HG03521 (cell line): ENCODE measurements around the gene AFMID.
"Not testable (repeated sequence)": the region's sequence is repeated elsewhere in the genome, so short reads cannot be mapped to it uniquely, and the experiment has no call there.

Experiments
- ATAC-seq: cut with Tn5 transposase; IDR thresholded peaks from one replicate; pipeline ENCODE4 v1.9.1; 2021; ENCODE audit warnings: mild to moderate bottlenecking, moderate library complexity; ENCODE audit not compliant: unreplicated experiment

The AFMID gene

GRCh38 chr17:78219396-78220150 lies 32.4 kb downstream of the AFMID start:
- no peak for ATAC-seq

DNA sequence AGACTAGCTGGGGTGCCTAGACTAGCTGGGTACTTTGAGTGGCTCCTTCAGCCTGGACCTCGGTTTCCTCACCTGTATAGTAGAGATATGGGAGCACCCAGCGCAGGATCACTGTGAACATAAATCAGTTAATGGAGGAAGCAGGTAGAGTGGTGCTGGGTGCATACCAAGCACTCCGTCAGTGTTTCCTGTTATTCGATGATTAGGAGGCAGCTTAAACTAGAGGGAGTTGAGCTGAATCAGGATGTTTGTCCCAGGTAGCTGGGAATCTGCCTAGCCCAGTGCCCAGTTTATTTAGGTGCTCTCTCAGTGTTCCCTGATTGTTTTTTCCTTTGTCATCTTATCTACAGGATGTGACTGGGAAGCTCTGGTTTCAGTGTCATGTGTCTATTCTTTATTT lies 35.9 kb downstream of the AFMID start:
- no peak for ATAC-seq

DNA sequence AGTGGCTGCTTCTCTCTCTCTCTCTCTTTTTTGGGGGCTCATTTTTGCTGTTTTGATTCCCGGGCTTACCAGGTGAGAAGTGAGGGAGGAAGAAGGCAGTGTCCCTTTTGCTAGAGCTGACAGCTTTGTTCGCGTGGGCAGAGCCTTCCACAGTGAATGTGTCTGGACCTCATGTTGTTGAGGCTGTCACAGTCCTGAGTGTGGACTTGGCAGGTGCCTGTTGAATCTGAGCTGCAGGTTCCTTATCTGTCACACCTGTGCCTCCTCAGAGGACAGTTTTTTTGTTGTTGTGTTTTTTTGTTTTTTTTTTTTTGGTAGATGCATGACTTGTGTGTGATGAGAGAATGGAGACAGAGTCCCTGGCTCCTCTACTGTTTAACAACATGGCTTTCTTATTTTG lies 36.6 kb downstream of the AFMID start:
- ATAC-seq, result no peak

DNA sequence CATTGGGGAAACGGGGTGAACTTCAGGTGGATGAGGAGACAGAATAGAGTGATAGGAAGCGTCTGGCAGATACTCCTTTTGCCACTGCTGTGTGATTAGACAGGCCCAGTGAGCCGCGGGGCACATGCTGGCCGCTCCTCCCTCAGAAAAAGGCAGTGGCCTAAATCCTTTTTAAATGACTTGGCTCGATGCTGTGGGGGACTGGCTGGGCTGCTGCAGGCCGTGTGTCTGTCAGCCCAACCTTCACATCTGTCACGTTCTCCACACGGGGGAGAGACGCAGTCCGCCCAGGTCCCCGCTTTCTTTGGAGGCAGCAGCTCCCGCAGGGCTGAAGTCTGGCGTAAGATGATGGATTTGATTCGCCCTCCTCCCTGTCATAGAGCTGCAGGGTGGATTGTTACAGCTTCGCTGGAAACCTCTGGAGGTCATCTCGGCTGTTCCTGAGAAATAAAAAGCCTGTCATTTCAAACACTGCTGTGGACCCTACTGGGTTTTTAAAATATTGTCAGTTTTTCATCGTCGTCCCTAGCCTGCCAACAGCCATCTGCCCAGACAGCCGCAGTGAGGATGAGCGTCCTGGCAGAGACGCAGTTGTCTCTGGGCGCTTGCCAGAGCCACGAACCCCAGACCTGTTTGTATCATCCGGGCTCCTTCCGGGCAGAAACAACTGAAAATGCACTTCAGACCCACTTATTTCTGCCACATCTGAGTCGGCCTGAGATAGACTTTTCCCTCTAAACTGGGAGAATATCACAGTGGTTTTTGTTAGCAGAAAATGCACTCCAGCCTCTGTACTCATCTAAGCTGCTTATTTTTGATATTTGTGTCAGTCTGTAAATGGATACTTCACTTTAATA lies 37.3 kb downstream of the AFMID start:
- ATAC-seq, result no peak

DNA sequence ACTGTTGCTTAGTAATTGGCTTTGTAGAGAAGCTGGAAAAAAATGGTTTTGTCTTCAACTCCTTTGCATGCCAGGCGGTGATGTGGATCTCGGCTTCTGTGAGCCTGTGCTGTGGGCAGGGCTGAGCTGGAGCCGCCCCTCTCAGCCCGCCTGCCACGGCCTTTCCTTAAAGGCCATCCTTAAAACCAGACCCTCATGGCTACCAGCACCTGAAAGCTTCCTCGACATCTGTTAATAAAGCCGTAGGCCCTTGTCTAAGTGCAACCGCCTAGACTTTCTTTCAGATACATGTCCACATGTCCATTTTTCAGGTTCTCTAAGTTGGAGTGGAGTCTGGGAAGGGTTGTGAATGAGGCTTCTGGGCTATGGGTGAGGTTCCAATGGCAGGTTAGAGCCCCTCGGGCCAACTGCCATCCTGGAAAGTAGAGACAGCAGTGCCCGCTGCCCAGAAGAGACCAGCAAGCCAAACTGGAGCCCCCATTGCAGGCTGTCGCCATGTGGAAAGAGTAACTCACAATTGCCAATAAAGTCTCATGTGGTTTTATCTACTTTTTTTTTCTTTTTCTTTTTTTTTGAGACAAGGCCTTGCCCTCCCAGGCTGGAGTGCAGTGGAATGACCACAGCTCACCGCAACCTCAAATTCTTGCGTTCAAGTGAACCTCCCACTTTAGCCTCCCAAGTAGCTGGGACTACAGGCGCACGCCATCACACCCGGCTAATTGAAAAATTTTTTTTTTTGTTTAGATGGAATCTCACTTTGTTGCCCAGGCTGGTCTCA lies 38.1 kb downstream of the AFMID start:
- ATAC-seq, result no peak

- no peak for ATAC-seq
Observed at GRCh38 chr17:78226055-78226758, 39.0 kb downstream of the AFMID start.

DNA sequence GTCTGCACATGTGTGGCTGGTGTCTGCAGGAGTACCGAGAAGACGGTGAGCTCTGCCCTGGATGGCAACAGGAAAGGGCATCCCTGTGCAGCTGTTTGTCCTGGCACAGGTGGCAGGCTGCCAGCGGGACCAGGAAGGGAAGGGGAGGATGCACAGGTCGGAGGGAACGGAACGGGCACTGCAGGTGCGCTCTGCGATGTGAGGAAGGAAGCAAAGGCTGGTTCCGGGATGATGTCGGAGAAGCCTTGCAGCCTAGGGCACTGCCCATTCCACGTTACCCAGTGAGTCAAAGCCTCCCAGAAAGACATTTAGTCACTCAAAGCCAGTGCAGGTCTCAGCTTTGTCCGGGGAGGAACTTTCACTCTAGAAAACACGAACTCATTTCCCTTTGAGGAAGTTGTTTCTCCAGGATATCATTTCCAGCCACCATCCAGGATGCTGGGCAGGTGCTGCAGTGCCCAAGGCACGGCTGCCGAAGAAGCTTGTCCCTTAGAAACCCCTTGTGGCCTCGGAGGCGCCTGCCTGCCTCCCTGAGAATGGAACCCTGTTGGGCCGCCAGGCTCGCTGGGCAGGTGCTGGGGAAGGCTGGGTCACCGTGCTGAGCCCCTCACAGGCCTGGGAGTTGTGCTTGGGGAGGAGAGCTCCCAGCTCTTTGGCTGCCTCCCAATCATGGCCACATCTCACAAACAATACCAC lies 39.7 kb downstream of the AFMID start:
- no peak for ATAC-seq

- ATAC-seq, result no peak
Observed at GRCh38 chr17:78227455-78227916, 40.3 kb downstream of the AFMID start.

DNA sequence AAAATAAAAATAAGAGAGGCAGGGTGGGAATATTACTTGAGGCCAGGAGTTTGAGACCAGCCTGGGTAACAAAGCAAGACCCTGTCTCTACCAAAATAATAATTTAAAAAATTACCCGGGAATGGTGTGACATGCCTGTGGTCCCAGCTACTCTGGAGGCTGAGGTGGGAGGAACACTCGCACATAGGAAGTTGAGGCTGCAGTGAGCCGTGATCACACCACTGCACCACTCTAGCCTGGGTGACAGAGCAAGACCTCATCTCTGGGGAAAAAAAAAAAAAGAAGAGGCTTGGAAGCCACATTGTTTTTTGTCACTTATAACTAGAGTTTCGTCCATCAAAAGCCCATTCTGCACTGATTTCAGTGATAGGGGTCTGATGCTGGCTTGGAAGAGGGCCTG lies 41.0 kb downstream of the AFMID start:
- no peak for ATAC-seq

- ATAC-seq, result no peak
Observed at GRCh38 chr17:78230252-78230962, 43.2 kb downstream of the AFMID start.

DNA sequence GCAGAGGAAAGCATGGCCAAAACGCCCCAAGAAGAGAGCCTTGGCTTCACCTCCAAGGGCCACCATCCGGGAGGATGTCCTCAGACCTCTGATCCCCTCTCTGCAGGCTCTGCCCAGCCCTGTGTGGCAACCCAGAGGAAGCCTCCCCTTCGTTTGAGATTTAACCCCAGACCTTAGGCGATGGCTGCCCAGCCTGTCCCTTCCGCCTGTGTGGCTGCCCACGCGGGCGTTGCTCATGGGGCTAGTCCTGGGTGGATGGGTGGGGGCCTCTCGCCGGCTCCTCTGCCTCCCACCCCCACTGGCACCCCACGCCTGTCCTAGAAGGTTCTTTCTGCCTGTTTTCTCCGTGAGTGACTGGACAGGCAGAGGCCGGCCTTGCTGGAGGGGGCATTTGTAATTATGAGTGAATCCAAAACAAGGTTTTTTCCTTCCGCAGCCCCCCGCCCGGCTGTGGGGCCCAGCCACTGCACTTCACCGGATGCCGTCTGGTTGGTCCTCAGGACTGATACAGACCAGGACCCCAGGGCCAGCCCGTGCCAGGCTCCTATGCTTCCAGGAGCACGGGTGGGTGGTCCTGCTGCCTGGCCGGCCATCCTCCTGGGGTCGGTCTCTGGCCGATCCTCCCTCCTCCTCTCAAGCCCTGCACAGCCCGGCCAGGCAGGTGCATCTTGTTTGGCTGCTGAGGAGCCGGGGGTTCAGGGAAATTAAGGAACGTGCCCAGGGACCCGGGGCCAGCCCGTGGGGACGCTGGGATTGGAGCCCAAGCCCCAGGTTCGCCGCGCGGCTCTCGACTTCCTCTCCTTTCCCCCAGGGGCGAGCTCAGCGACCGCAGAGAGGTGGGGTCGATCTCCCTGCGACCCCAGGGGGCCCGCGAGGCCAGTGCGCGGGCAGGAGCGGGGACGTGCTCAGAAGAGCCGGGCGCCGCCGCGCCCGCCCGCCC lies 44.1 kb downstream of the AFMID start, which contains the start of gene TMEM235:
TSS of gene TMEM235 (plus strand) at position 636 of the 940 bp plus-strand sequence. CDS start 393 bp downstream, outside the sequence.
- no peak for ATAC-seq

- no peak for ATAC-seq
Observed at GRCh38 chr17:78231991-78232858, 45.1 kb downstream of the AFMID start.

DNA sequence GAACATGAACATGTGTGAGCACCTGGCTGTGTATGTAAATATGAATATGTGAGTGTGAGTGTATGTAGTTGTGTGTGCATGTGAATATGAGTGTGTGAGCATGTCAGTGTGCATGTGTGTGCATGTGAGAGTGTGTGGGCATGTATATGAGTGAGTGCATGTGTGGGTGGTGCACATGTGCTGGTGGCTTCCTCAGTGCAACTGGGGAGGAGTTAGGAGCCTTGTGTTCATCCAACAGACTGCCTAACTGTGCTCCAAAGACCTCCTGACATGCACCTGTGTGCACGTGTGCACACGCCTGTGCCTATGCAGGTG lies 45.7 kb downstream of the AFMID start:
- ATAC-seq, result no peak

DNA sequence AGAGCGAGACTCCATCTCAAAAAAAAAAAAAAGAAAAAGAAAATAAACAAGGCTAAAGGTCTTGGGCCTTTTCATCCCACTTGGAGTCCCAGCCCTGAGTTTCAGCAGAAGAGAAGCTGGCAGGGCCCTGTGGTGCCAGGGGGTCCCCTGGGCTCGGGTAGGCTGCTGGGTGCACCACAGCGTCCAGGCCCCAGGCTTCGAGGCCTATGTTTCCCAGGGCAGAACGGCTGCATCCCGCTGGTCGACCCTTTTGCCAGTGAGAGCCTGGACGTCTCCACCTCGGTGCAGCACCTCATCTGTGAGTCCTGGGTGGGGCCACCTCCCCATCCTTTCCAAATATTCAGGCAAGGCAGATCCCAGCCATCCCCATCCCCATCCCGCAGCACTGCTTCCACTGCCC lies 46.5 kb downstream of the AFMID start:
- ATAC-seq, result no peak

DNA sequence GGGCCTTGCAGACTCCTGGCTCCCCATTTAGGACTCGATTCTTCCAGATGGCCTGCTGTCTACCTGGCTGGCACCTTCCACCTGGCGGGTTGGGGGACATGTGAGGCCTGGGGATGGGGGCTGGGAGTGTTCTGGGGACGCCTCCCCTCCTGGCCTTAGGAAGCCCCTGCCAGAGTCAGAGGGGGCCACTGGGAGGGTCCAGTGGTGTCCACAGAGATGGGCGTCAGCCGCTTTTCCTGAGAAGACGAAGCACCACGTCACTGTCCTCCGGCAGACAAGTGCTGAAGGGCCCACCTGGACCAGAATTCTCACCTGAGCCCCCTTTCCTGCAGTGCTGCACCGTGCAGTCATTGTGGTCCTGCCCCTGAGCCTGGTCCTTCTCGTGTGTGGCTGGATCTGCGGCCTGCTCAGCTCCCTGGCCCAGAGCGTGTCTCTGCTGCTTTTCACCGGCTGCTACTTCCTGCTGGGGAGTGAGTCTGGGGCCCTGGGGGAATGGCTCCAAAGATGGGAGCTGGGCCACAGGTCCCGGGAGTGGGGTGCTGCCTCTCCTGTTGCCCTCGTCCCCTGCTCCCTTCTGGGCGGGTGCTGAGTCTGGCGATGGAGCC lies 47.2 kb downstream of the AFMID start:
- ATAC-seq, result no peak

DNA sequence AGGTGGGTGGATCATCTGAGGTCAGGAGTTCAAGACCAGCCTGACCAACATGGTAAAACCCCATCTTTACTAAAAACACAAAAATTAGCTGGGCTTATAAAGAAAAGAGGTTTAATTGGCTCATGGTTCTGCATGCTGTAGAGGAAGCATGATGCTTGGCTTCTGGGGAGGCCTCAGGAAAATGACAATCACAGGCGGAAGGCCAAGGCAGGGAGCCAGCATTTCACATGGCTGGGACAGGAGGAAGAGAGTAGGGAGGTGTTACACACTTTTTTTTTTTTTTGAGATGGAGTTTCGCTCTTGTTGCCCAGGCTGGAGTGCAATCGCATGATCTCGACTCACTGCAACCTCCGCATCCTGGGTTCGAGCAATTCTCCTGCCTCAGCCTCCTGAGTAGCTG lies 47.9 kb downstream of the AFMID start:
- ATAC-seq, result not testable (repeated sequence)

- ATAC-seq, result no peak
Observed at GRCh38 chr17:78235885-78236284, 48.7 kb downstream of the AFMID start.
